GM19395 (cell line): ENCODE measurements around the gene PRX.
"Not testable (repeated sequence)": the region's sequence is repeated elsewhere in the genome, so short reads cannot be mapped to it uniquely, and the experiment has no call there.

Experiments
- ATAC-seq: cut with Tn5 transposase; IDR thresholded peaks from one replicate; pipeline ENCODE4 v1.9.1; 2021; ENCODE audit warnings: mild to moderate bottlenecking, moderate library complexity; ENCODE audit not compliant: unreplicated experiment

The PRX gene

GRCh38 chr19:40442328-40443130 lies 29.4 kb upstream of the PRX start:
- ATAC-seq, result no peak

GRCh38 chr19:40441719-40442253 lies 28.6 kb upstream of the PRX start:
- ATAC-seq, result no peak

- ATAC-seq, result no peak
These were observed 25.1 kb upstream of the PRX start for GRCh38 chr19:40438284-40438683.

- no peak for ATAC-seq
These were observed 20.4 kb upstream of the PRX start for GRCh38 chr19:40433391-40434216.

GRCh38 chr19:40432760-40433159 lies 19.6 kb upstream of the PRX start:
- ATAC-seq, result not testable (repeated sequence)

DNA sequence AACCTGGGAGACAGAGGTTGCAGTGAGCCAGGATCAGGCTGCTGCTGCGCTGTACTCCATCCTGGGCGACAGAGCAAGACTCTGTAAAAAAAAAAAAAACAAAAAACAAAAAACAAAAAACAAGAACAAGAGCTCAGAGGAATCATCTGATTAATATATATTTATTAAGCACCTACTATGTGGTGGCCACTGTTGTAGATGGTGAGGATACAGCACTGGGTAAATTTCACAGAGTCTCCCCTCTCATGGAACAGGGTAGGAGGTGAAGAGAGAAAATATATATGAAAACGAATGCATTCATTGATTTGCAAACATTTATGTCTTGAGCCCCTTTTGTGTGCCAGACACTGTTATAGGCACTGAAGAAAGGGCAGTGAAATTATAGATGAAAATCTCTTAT lies 18.5 kb upstream of the PRX start:
- no peak for ATAC-seq

DNA sequence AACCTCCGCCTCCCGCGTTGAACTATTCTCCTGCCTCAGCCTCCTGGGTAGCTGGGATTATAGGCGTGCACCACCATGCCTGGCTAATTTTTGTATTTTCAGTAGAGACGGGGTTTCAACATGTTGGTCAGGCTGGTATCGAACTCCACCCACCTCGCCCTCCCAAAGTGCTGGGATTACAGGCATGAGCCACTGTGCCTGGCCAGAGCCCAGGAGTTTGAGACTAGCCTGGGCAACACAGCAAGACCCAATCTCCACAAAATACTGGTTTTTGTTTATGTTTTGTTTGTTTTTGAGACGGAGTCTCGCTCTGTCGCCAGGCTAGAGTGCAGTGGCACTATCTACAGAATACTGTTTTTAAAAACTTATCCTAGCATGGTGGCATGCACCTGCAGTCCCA lies 17.1 kb upstream of the PRX start:
- ATAC-seq, result not testable (repeated sequence)

DNA sequence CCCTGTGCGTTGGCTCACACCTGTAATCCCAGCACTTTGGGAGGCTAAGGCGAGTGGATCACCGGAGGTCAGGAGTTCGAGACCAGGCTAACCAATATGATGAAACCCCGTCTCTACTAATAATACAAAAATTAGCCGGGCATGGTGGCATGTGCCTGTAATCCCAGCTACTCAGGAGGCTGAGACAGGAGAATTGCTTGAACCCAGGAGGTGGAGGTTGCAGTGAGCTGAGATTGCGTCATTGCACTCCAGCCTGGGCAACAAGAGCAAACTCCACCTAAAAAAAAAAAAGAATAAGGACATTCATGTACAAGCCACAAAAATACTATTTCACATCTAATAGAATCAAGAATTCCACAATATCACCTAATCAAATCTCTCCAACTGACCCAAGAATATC lies 15.0 kb upstream of the PRX start:
- not testable (repeated sequence) for ATAC-seq

- peak; percentile 81 for ATAC-seq
These were observed 12.5 kb upstream of the PRX start, which contains the start of gene SERTAD1 for GRCh38 chr19:40425450-40426287. Gene SERTAD1, minus strand, starts transcription at chr19:40425992. Its CDS starts 2,446 bp downstream, at chr19:40423546.

DNA sequence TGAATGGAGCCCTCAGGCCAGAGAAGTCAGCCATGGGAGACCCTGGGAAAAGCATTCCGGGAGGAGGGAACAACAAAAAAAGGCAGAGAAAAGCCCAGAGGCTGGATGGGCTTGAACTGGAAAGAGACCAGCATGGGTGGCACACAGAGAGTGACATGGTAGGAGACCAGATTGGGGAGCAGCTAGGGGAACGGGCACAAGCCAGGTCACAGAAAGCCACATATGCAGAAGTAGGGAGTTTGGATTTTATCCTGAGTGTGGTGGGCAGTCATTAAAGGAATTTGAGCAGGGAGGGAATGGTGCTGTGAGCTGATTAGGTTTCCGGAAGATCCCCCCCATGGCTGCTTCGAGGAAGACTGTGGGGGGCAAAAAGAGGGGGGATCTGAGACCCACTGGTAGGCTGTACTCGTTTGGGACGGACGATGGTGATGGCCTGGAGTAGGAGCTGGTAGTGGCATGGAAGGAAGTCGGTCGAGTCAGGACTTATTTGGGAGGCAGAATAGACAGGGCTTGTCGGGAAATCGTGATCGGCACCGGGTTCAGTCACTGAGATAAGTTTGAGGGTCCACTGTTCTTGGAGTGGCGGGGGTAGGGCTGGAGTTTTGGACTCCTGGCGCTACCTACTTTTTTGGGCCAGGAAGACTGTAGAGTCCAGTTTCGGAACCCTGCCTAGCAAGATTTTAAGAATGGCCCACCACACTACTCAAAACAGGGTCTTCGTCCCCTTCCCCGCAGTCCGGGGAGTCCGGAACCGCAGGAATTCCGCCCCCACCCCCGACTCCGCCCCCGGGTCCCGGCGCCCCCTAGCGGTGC lies 11.7 kb upstream of the PRX start:
- ATAC-seq, result no peak

DNA sequence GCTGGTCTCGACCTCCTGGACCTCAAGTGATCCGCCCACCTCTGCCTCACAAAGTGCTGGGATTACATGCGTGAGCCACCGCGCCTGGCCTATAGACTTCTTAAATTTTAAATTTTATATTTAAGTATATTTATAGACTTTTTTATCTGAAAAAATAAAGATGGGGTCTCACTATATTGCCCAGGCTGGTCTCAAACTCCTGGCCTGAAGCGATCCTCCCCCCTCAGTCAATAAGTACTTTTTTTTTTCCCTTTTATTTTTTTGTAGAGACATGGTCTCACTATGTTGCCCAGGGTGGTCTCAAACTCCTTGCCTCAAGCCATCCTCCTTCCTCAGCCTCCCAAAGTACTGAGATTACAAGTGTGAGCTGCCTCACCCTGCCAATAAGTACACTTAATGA lies 10.8 kb upstream of the PRX start:
- ATAC-seq, result no peak

DNA sequence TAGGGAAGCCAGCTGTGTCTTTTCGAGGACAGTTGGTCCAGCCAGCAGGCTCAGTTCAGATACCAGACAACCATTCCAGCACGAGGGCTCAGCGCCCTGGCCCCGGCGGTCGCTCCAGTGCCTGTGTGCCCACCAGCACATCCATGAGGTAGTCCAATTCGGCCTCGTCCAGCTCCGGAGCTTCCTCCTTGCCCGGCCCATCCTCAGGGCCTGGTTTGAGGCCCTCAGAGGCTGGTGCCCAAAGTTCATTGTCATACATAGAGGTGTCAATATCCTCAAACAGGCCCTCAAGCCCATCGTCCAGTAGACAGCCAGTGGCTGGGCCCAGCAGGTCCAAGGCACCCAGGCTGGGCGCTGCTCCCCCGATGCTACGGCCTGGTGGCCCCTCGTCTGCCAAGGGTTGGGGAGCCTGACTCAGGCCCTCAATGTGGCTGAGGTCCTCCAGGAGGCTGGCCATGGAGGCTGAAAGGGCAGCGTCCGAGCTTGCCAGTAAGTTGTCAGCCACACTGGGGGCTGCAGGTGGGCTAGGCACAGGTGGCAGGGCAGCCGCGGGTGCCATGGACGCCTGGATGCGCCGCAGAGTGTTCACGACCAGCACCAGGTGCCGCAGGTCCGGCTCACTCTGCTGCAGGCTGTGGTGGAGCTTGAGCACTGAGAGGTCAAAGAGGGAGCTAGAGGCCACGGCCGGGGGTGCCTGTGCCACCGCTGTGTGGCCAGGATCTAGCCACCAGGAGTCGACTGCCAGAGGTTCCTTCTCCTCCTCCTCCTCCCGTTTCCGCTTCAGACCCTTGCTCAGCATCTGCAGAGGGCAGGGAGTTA lies 9.8 kb upstream of the PRX start:
- no peak for ATAC-seq

GRCh38 chr19:40421993-40422747 lies 9.0 kb upstream of the PRX start:
- no peak for ATAC-seq

DNA sequence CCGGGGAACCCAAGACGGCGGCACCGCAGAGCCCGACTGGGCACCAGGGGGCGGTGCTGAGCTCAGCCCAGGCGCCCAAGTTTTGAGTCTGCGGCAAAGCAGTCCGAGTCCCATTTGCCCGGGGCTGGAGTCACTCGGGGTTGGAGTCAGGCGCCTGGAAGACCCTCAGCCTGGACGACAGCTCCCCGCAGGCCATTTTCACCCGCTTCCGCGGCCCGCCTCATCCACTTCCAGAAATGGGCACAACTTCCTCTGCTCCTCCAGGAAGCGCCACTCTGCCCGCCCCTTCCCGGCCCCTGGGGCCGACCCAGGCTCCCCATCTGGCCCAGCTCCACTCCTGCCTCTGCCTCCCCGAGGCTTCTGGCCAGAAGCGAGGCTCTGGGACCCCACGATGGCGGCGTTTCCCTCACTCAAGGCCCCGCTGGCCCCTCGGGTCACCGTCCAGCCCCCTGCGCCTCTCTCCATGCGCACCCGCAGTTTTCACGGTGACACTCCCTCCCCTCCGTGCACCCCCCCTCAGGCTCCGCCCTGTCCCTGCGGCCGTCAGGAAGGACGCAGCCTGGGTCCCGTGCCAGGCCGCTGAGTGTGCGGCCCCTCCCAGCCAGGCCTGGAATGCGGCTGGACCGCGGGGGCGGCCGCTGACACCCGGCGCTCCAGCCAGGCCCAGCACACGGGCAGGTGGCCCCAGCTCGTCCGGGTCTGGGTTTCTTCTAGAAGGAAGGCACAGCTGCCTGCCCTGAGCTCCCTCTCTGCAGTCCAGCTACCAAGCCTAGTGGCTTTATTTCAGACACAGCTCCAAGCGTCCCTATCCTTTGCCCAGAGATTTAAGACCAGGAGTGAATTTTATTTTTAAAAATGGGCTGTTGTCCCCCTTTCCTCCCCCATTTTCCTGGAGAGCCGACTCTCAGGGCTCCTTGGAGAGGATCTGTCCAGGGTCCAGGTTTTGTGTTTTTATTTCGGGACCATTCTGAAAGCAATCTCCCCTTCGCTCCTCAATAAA lies 7.9 kb upstream of the PRX start:
- no peak for ATAC-seq

DNA sequence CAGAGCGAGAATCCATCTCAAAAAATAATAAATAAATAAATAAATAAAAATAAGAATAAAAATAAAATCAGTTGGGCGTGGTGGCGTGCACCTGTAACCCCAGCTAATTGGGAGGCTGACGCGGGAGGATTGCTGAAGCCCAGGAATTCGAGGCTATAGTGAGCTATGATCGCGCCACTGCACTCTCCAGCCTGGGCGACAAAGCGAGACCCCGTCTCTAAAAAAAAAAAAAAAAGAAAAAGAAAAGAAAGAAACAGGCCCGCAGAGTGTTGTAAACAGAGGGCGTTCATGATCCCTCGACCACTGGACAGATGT lies 7.2 kb upstream of the PRX start:
- ATAC-seq, result no peak

DNA sequence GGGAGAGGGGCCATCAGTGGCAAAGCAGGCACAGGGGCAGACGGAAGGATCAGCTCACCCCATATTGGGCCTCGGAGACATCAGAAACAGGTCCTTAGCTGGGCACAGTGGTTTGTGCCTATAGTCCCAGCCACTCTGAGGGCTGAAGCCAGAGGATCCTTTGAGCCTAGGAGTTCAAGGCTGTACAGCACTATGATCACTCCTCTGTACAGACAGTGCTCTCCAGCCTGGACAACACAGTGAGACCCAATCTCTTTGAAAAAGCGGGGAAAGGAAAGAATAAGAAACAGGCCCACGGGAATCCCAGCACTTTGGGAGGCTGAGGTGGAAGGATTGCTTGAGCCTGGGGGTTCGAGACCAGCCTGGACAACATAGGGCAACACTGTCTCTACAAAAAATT lies 6.6 kb upstream of the PRX start:
- no peak for ATAC-seq

GRCh38 chr19:40419066-40419612 lies 6.0 kb upstream of the PRX start:
- ATAC-seq, result no peak
